Lung microvascular endothelial cell (primary cell): ENCODE data around the gene B4GALT1. TPM values are rescaled to one million over a fixed set of nuclear protein-coding genes. Genes with fewer than 3 reads are reported as not detected.
"Not testable (repeated sequence)": the region's sequence is repeated elsewhere in the genome, so short reads cannot be mapped to it uniquely, and the experiment has no call there.

Experiments
- DNase-seq, 2 donors: peaks; one replicate each; pipeline versions ENCODE4 v3.0.0 to v3.0.0-alpha.2; 2010; ENCODE audit warnings: low read depth in 2 of 2
- total RNA-seq: library from RNA; depleted of rRNA; stranded (reverse); fragments of >200 nt; gene quantifications from 2 replicates; pipeline ENCODE4 v1.2.1, GENCODE V29; 2014

Gene B4GALT1
- total RNA-seq, 1 donor from 2014 or later, result 13.1 TPM

DNA sequence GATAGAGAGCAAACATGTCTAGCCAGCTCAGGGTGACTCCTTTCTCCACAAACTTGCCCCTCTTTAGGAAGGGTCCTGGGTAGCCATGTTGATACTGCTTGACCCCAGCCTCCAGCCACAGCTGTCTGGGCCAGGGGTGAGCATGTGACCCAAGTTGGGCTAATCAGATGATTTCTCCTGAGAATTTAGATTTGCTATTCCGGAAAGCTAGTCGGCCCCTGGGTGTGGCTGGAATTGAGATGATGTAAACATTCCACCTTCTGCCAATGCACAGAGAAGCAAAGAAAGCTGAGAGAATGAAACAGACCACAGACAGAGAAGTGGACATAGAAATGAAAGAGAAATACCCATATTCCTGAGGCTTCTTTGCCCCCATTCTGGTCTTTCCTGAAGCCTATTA, 17.8 kb upstream of the B4GALT1 start:
- no peak for DNase-seq

DNA sequence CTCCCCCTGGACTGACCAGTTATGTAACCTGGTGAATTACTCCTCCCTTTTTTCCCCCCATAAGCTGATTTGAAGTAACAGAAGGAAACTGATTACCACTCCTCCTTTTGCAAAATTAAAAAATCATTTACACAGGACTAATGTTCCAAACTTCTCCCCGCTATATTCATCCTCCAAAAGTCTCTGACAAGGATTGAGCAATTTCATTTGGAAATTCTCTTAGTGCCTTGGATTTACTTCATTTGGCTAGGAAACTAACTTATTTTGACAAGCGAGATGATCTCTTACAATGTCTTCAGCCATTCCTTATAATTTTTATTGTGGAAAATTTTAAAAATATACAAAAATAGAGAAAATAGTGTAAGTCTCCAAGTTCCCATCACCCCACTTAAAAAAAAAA, 15.4 kb upstream of the B4GALT1 start:
- DNase-seq, result no peak

DNA sequence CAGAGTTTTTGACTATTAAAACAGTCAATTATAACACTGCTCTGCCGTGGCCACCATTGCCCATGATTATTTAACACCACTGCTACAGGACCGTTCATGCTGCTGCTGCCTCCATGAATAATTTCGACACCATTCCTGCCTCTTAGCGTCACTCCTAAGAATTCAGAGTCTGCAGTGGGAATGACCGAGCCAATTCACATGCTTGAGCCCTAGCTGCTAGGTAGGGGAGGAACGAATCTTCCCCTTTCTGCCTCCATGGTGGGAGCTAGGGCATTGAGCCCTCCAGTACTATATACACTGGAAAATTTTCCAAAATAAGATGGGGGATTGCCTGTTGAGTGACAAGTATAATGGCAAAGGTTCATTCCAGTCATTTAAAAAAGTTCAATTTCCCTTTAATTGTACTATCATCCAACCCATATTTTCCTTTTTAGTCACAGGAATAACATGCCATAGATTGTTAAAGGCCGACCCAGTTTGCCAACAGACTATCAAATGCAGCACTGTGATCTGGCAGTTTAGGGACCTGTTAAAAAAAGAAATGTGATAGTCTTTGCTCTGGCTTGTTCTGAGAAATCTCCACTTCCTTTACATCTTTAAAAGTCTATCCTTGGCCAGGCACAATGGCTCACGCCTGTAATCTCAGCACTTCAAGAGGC, 13.5 kb upstream of the B4GALT1 start:
- DNase-seq, result peak in 1 of 2 donors; percentile 78

DNA sequence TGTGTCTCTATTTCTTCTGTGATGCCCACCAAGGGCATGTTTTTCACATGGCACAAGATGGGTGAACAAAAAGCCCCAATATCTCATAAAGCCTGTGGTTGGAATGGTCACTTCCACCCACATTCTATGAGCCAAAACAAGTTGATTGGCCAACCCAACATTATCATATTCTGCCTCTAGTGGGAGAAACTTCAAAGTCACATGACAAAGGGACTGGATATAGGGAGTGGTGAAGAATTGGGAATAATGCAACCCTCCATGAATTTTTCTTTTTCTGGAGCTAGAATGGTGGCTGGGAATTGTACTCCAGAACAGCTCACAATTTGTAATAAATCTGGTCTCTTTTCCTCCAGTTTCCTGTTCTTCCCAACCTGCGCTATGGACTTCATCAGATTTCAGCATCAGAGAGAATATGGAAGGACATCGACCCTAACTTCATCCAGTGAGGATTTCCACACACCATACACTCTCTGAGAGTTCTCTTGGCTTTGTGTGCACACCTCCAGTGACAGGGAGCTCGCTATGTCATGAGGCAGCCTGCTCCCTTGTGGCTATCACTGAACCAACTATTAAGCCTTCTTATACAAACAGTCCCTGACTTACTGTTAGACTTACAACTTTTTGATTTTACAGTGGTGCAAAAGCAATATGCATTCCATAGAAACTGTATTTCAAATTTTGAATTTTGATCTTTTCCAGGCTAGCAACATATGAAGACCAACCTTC, 12.0 kb upstream of the B4GALT1 start:
- DNase-seq, result no peak

DNA sequence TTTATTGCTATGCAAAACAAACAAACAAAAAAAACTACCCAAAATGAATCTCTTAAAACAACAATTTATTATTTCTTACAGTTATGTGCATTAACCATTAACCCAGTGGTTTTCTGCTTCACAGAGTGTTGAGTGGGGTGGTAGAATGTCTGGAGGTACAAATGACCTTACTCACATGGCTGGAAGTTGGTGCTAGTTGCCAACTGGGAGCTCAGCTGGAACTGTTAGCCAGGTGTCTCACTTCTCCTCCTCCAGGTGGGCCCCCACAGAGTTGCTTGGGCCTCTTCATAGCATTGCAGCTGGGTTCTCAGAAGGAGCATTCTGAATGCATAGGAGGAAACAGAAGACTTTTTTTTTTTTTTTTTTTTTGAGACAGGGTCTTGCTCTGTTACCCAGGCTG, 10.5 kb upstream of the B4GALT1 start:
- DNase-seq, result no peak

DNA sequence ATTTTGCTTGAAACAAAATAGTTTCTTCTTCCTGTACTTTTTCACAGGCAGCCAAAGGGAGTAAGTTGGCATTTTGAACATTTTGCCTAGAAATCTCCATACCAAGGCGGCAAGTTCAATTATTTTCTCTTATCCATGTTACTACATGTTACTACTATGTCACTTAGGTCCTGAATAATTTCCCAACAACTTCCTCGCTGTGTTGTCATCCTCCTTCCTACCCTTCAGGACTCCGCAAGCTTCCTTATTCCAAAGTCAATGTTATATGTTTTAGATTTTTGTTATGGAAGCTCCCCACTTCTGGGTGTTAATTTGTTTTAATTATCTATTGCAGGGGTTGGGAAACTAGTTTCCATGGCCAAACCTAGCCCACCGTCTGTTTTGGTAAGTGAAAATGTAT, 9.9 kb upstream of the B4GALT1 start:
- DNase-seq, result no peak

DNA sequence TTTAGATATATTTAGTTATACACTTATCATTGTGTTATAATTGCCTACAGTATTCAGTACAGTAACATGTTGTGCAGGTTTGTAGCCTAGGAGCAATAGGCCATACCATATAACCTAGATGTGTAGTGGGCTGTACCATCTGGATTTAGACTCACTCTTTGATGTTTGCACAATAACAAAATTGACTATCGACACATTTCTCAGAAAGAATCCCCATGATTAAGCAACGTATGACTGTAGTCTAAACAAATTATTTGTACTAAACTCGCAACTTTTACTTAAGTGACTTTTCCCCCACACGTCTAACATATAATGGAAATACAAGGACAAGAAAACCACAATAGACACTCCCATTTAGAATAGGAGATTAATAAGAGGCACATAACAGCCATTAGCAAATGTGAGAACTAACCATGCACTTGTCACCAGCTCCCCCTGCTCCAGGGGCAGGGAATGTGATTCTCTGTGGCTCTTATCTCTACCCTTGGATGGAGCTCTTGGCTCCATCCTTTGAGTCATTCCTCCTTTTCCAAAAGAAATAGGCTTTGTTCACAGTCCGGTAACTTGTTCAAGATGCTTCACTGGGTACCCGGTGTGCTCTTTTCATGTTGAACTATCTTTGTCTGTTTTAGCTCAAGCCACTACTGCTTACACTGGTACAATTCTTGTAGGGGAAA, 8.7 kb upstream of the B4GALT1 start:
- no peak for DNase-seq

DNA sequence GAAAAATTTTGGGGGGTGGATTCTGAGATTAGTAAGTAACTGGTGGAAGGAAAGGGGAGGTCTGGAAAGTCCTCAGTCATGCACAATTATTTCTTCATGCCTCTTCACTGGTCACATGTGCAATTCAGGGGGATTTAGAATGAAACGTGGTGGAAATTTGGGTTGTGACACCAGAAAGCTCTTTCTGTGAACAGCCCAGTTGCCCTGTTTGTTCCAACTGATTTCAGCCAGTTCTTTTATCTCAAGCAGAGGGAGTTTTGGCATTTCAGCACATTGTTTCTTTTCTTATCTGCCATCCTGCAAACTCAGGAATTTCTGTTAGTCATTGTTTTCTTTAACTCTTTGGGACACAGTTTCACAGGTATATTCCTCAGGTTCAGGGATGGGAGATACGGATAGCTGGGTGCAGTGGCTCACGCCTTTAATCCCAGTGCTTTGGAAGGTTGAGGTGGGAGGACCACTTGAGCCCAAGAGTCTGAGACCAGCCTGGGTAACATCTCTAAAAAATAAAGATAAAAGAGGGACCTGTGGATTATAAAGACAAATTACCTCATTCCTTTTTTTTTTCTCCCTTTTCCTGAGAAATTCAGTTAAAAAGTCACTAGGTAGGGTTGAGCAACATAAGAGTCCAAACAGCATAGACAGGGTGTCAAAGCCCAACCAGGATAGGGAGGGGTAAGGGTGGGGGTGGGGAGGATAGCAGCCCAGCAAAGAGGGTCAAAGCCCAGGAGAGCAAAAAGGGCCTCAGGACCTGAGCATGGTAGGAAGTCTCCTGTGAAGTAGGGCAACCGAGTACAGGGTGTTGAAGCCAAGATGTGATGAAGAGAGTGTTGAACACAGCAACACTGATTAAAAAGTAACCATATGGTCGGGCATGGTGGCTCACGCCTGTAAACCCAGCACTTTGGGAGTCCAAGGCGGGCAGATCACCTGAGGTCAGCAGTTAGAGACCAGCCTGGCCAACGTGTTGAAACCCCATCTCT, 5.4 kb upstream of the B4GALT1 start:
- peak in 1 of 2 donors; percentile 76 for DNase-seq

DNA sequence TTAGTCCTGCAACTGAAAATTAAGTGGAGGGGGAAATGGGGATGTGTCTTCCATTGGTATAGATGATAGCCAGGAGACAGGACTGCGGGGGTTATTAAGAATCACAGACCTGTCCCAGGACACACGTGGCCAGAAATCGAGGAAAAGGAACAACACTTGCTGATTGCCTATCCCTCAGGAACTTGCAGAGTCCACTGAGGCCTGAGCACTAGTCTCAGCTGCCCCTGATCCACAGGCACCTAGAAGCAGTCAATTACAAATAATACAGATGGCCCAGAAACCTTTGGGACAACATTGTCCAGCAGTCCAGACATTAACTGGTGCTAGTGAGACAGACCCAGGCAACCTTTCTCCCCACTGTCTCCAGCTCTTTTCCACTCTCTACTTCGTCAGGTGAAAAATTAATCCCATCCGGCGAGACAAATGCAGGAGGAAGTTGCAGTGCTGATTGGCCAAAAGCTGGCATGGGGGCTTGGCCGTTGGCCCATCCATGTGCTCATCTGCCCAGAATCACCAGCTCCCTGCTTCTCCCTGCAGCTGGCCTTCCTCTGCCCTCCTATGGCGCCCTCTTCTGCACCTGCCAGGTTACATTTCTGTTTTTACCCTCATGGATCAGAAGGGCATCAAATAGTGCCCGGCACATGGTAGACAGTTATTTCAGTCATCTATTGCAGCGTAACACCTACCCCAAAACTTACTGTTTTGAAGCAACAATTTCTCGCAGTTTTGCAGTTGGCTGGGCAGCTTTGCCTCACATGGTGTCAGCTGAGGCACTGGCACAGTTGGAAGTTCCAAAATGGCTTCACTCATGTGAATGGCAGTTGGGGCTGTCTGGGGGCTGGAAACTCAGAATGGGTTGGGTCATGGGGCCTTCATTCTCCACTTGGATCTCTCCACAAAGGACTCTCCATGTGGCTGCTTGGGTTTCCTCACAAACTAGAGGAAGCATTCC, 3.6 kb upstream of the B4GALT1 start:
- peak; percentile 51 to 78 for DNase-seq

DNA sequence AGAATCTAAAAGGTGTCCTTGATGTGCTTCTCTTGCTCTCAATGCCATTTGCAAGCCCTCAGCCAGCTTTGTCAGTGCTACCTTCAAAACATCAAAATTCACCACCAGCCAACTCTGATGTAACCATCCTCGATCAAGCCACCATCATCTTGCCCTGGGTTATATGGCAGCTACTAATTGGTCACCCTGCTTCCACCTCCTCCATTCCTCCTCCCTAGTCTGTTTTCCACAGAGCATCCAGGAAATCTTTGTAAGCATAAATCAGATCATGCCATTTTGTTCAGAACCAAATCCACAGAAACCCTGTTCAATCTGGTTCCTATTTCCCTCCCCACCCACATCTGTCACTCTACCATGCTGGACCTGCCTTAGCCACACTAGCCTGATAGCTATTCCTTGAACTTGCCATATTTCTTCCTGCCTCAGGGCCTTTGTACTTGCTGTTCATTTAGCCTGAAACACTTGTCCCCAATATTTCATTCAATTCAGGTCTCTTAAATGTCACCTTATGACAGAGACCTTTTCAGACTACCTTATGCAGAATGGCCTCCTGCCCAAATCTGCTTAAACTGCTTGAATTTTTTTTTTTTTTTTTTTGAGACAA, 1.9 kb upstream of the B4GALT1 start:
- no peak for DNase-seq

DNA sequence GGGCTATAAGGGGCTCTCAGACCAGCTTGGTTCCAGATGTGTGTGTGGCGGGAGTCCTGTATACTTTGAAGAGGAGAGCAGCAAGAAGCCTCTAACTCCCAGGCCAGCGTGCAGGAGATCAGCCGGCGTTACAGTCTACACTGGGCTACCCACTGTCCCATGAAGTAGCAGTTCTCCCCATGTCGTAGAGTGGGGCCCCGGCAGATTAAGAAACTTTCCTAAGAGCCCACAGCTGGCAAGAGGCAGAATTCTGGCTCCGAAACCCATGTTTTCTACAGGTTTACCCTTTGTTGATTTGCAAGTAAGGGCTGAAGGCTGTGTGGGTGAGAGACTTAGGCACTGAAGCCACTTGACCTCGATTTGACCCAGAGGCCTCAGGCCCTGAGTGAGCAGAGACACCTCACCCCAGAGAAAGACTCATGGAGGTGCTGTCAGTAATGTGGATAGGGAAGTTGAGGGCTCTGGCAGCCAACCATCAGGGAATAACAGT, 881 bp upstream of the B4GALT1 start:
- DNase-seq, result no peak

DNA sequence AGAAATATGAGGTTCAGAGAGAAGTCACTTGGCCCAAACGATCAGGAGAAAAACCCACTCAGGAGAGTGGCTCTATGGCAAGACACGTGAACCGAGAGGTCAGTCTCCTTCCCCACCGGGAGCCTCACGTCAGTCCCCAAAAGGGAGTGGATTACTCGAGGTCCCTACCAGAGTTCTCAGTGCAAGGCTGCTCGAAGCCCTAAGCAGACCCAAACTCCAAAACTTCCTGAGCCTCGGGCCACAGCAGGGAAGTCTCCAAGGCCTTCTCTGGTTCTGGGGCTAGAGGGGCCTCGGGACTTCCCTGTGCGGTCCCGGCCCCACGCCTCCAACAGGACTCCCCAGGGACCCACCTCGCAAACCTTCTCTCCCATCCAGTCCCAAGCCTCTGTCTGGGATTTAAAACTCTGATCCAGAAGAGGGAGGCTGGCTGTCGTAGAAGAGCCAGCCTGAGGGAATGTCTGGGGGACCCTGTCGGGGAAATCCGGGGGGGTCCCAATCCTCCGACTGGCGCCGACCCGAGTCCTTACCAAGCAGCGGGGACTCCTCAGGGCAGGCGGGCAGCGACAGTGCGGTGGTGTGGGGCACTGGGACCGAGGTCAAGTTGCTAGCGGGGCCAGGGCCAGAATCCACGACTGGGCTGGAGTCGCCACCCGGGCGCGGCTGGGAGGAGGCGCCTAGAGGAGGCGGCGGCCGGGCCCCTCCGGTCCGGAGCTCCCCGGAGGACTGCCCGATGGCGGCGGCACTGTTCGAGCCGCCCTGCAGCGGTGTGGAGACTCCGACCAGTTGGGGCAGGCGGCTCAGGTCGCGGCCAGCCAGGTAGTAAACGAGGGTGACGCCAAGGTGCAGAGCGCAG, 679 bp downstream of the B4GALT1 start:
- DNase-seq, result peak in 1 of 2 donors; percentile 32

DNA sequence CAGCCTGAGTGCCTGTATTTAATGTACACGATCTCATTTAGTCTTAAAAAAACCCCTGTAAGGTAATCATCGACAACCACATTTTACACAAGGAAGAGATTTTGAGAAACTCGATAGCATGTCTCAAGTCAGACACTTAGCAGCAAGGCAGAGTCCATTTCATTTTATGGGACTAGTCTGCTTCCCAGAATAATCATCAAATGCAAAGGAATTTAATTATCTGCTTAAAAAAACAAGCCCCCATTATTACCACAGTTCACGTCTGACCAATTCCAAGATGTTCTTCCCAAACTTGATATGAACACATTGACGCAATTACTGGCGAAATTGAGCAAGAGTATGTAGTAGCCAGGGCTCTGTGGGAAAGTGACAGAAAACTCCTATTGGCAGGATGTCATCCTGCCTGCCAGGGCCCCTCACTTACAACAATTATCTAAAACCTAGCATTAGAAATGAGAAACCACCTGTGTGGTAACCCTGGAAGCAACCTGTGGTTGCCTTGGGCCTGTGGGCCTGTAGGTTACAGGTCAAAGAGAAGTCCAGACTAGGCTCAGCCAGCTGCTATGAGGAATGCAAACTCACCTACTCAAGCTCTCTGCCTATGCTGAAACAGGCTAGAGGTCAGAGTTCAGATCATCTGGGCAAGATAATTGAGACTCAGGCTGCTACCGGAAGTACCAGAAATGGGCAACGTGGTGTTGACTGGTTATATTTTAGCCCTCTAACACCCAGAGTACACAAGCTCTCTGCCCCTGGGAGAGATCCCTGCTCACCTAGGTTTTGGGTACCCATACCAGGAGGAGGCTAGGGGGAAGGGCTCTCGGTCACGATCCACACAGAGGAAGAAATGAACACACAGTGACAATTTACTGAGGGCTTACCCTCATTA, 1.6 kb downstream of the B4GALT1 start:
- DNase-seq, result peak; percentile 37 to 68

DNA sequence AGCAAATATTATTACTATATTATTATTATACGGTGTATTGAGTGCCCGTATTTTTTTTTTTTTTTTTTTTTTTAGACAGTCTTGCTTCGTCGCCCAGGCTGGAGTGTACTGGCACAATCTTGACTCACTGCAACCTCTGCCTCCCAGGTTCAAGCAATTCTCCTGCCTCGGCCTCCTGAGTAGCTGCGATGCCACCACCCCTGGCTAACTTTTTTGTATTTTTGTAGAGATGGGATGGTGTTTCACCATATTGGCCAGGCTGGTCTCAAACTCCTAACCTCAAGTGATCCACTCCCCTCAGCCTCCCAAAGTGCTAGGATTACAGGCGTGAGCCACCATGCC, 2.2 kb downstream of the B4GALT1 start:
- DNase-seq, result not testable (repeated sequence)

DNA sequence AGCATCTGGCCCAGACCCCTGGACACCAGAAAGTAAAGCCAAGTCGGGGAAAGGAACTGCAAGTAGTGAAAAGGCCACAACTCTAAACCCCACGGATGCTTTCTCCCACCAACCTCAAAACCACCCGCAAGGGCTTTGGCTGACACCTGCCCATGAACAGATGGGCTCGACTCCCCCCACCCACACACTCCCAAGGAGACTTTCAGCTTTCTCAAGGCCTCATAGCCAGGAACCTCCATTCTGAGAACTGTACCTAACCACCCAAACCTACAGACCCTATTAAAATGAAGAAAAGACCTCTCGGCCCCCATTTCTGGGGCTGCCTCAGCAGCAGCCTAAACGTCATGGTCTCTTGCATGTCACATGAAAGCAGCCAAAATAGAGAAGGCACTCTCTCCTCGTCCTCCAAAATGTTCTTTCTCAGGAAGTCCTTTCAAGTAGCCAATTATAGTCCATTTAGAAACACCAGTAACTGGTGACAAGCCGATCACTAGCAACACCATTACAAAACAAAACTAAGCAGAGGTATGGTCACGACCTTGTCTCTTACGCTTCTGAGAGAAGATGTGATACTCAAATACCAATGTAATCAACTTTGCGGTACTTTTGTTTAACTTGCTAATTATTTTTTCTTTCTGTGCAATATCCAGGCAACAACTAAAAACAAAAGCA, 2.9 kb downstream of the B4GALT1 start:
- DNase-seq, result no peak

DNA sequence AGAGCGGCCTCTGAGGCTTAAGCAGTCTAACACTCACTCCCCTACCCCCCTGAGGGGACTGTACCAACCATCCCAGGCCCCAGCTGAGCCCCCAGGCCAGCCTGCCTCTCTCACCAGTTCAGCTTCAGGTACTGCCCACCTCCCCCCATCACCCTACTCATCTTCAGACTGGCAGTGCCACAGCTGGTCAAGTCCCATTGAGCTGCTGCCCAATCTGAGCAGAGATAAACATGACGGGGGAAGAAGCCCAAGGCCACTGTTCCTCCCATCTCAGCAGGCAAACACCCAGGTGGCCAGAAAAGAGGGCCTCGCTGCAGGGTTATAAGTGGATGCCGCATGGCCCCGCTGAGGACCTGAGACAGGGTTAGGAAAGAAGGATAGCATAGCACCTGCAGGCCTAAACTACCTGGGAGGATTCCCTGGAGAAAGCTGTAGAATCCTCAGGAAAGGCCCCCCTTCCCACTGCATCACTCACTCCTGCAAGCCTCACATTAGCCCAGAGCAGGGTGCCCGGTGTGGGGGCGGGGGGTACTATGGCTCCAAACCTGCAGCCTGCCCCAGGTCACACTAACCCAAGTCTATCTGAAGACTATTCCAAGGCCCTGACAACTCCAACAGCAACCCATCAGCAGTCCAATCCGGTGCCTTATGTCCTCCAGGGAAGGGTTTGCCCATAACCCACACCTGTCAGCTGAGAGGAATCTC, 3.6 kb downstream of the B4GALT1 start:
- no peak for DNase-seq
